GM10266 (cell line): ENCODE results near the gene CHIT1.
A peak's percentile ranks its signal among the peaks of the same experiment; 100 is the strongest.

Source experiments
- DNase-seq: peaks from one replicate; pipeline ENCODE4 v3.0.0; 2012; ENCODE audit errors: extremely low spot score
- CTCF ChIP-seq: IDR thresholded peaks from 2 replicates; pipeline ENCODE4 v1.5.1; 2012; ENCODE audit warnings: mild to moderate bottlenecking, low read depth; ENCODE audit not compliant: control insufficient read depth, insufficient read depth; ENCODE audit errors: missing control alignments

CHIT1 gene

GRCh38 chr1:203167913-203168200 lies 61.6 kb downstream of the CHIT1 start:
- TF ChIP-seq CTCF = no peak
- DNase-seq = no peak

GRCh38 chr1:203167026-203167912 lies 62.2 kb downstream of the CHIT1 start:
- DNase-seq = no peak
- no peak for TF ChIP-seq CTCF

GRCh38 chr1:203166192-203166940 lies 63.1 kb downstream of the CHIT1 start:
- DNase-seq = peak; percentile 27

More at GRCh38 chr1:203166192-203166940, 63.1 kb downstream of the CHIT1 start:
- peak; percentile 33 for TF ChIP-seq CTCF
